GM21825 (cell line): Measurements from ENCODE around the gene APBB2.

ENCODE experiments used
- ATAC-seq: cut with Tn5 transposase; IDR thresholded peaks from one replicate; pipeline ENCODE4 v1.9.1; 2021; ENCODE audit warnings: mild to moderate bottlenecking, moderate library complexity; ENCODE audit not compliant: unreplicated experiment

APBB2 gene

GRCh38 chr4:40789771-40790170 lies 424.6 kb downstream of the APBB2 start:
- no peak for ATAC-seq

GRCh38 chr4:40789031-40789430 lies 425.3 kb downstream of the APBB2 start:
- no peak for ATAC-seq

- ATAC-seq, result no peak
These were observed 426.0 kb downstream of the APBB2 start for GRCh38 chr4:40788331-40788730.

GRCh38 chr4:40785727-40786126 lies 428.6 kb downstream of the APBB2 start:
- no peak for ATAC-seq

- ATAC-seq, result no peak
These were observed 431.5 kb downstream of the APBB2 start for GRCh38 chr4:40782876-40783275.

- ATAC-seq, result no peak
These were observed 436.3 kb downstream of the APBB2 start for GRCh38 chr4:40778090-40778489.

- ATAC-seq, result no peak
These were observed 445.1 kb downstream of the APBB2 start for GRCh38 chr4:40769266-40769665.

GRCh38 chr4:40763228-40763716 lies 451.1 kb downstream of the APBB2 start:
- peak; percentile 99 for ATAC-seq
